ENCODE results near the gene HS3ST4. TPM values are rescaled to one million over a fixed set of nuclear protein-coding genes. Genes with fewer than 3 reads are reported as not detected.

HS3ST4 gene
- total and polyA plus RNA-seq, 2 donors = 0.19 to 1.3 TPM

DNA sequence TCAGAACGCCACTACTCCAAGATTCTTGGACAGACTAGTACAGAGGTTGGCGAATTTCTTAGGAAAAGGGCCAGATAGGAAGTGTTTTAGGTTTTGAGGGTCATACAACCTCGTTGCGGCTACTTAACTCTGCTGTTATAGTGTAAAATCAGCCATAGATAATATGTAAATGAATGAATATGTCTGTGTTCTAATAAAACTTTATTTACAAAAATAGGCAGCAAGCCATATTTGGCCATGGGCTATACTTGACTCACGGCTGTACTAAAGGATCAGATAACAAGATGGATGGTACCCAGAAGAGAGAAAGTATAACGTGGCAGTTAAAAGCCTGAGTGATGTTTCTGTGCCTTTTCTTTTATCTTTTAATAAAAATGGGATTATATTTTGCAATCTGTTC lies 125.5 kb downstream of the HS3ST4 start:
- Histone ChIP-seq H3K36me3 (ENCODE audit: insufficient read depth) (no peaks in the 10 kb centered on the region), H3K4me1 (ENCODE audit: insufficient read depth) (no peaks in the 10 kb centered on the region), H3K27ac (ENCODE audit: low read depth) (no peak overlapping the region), H3K4me3 (ENCODE audit: low read depth, low read length) (no peak overlapping the region)
- no peak for DNase-seq (ENCODE audit: extremely low spot score)
- 78% methylated on average over 6 of the region's 6 CpGs for WGBS

DNA sequence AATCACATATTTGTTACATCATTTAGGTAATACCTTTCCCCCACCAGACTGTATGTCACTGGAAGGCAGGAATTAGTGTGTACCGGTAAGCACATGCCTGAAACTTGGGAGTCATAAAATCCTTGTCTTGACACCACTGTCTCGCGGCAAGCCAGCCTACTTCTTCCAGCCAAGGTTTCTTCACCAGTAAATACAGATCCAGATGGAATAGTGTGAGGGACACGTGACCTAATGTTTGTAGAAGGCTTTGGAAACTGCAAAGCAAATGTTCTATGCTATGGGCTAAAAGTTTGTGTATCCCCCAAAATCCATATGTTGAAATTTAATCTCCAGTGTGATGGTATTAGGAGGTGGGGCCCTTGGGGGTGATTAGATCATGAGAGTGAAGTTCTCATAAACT lies 126.1 kb downstream of the HS3ST4 start:
- Histone ChIP-seq H3K4me3 (ENCODE audit: low read depth, low read length) (no peak overlapping the region), H3K27ac (ENCODE audit: low read depth) (no peak overlapping the region), H3K4me1 (ENCODE audit: insufficient read depth) (no peaks in the 10 kb centered on the region), H3K36me3 (ENCODE audit: insufficient read depth) (no peaks in the 10 kb centered on the region)
- no peak for DNase-seq (ENCODE audit: extremely low spot score)
- WGBS = 84% methylated on average over 4 of the region's 4 CpGs

DNA sequence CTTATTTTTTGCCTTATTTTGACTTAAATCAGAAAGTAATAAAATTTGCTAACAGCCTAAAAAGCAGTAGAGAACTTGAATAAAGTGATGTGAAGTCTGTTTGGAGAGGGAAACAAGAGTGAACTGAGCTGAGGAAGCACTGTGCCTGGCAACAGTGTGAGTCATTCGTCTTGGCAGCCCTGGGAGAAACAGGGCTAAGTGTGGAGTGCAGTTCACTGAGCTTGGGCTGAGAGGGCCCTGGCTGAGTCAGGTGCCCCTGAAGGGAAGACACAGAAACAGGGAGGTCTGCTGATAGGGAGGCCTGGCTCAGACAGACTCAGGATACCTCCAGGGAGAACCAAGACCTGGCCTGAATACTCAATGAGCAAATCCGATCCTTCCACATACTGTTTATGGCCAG lies 132.1 kb downstream of the HS3ST4 start:
- Histone ChIP-seq H3K27ac (ENCODE audit: low read depth) (no peak overlapping the region), H3K36me3 (ENCODE audit: insufficient read depth) (no peaks in the 10 kb centered on the region), H3K4me1 (ENCODE audit: insufficient read depth) (no peaks in the 10 kb centered on the region), H3K4me3 (ENCODE audit: low read depth, low read length) (no peak overlapping the region)
- no peak for DNase-seq (ENCODE audit: extremely low spot score)
- 62% methylated on average over 2 of the region's 2 CpGs for WGBS

DNA sequence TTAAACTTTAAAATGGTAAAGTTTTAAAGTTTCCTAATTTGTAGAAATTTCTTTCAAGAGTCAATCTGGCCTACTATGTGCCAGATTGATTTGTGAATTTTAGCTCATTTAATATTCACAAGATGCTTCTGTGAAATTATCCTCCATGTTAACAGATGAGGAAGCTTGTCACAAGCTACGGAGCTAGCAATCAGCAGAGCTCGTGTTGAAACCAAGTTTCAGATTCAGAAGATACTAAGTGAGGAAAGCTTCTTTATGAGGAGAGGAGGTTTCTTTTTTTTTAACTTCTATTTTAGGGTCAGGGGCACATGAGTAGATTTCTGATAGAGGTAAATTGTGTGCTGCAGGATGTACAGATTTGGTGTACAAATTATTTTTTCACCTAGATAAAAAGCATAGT lies 135.9 kb downstream of the HS3ST4 start:
- no peak for DNase-seq (ENCODE audit: extremely low spot score)
- no peak overlapping the region for H3K4me3 ChIP-seq (ENCODE audit: low read depth, low read length)
- WGBS = 63% methylated on average over 2 of the region's 2 CpGs
- no peak overlapping the region for H3K27ac ChIP-seq (ENCODE audit: low read depth)
- no peaks in the 10 kb centered on the region for H3K4me1 ChIP-seq (ENCODE audit: insufficient read depth)
- H3K36me3 ChIP-seq (ENCODE audit: insufficient read depth) = no peaks in the 10 kb centered on the region

DNA sequence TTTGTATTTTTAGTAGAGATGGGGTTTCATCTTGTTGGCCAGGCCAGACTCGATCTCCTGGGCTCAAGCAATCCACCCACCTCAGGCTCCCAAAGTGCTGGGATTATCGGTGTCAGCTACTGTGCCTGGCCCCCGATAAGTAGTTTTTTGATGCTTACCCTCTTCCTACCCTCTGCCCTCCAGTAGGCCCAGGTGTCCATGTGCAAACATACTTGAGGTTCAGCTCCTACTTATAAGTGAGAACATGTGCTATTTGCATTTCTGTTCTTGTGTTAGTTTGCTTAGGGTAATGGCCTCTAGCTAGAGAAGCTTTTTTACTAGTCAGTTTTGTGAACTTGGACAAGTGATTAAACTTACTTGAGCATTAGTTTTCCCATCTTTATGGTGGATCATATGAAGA lies 136.8 kb downstream of the HS3ST4 start:
- Histone ChIP-seq H3K4me1 (ENCODE audit: insufficient read depth) (no peaks in the 10 kb centered on the region), H3K36me3 (ENCODE audit: insufficient read depth) (no peaks in the 10 kb centered on the region), H3K4me3 (ENCODE audit: low read depth, low read length) (no peak overlapping the region), H3K27ac (ENCODE audit: low read depth) (no peak overlapping the region)
- 93% methylated on average over 3 of the region's 3 CpGs for WGBS
- no peak for DNase-seq (ENCODE audit: extremely low spot score)

DNA sequence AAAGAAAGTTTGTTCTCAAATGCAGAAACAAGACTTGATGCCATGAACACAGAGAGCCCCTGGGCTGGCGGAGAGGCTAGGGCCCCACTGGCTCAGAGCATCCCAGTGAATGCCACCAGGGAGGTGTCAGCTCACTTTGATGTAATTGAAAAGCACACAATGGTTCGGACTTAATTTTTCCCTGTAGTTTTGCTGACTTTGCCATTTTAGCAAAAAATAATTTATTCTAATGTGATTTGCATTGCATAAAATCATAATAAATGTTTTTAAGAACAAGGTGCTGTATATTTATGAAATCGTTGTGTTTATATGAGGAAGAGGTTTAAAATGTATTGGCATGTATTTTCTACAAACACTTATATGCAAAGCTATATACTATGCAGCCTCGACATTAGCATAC lies 140.5 kb downstream of the HS3ST4 start:
- Histone ChIP-seq H3K4me1 (ENCODE audit: insufficient read depth) (no peaks in the 10 kb centered on the region), H3K36me3 (ENCODE audit: insufficient read depth) (no peaks in the 10 kb centered on the region), H3K27ac (ENCODE audit: low read depth) (no peak overlapping the region), H3K4me3 (ENCODE audit: low read depth, low read length) (no peak overlapping the region)
- DNase-seq (ENCODE audit: extremely low spot score) = no peak
- 82% methylated on average over 4 of the region's 4 CpGs for WGBS

DNA sequence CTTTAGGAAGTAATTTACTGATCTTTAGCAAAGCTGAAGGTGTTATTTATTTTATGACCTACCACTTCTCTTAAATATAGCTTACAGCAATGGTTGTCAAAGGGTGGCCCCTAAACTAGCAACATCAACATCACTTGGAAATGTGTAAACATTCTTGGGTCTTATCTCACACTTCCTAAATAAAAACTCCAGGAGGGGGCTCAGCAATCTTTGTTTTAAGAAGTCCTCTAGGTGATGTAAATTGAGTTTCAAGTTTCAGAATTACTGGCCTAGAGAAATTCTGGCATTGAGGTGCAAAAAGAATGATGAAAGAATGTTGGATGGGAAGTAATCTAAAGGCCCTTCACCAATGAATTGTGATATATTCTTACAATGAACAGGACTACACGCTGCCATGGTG lies 142.3 kb downstream of the HS3ST4 start:
- WGBS = 75% methylated on average over 1 of the region's 1 CpG
- DNase-seq (ENCODE audit: extremely low spot score) = no peak

DNA sequence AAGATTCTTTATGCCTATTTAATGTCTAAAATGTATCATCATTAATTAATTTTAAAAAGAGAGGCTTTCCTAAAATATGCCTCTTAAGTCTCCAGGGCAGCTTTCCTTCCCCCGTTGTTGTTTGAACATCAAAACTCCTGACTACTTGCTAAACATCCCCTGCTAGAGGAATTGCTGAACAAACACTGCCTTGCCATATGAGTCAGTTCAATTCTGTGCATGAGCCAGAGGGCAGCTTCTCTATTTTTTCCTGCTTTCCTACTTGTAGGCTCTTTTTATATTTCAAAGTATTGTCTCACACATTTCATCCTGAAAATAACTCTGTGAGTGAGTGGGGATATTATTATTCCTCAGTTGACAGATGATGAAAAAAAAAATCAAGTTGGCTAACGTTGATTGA lies 143.4 kb downstream of the HS3ST4 start:
- Histone ChIP-seq H3K4me1 (ENCODE audit: insufficient read depth) (no peaks in the 10 kb centered on the region), H3K36me3 (ENCODE audit: insufficient read depth) (no peaks in the 10 kb centered on the region), H3K4me3 (ENCODE audit: low read depth, low read length) (no peak overlapping the region), H3K27ac (ENCODE audit: low read depth) (no peak overlapping the region)
- WGBS = 55% methylated on average over 2 of the region's 2 CpGs
- no peak for DNase-seq (ENCODE audit: extremely low spot score)

More for the DNA sequence above, 142.3 kb downstream of the HS3ST4 start:
- no peak overlapping the region for H3K27ac ChIP-seq (ENCODE audit: low read depth)
- H3K36me3 ChIP-seq (ENCODE audit: insufficient read depth) = no peaks in the 10 kb centered on the region
- no peak overlapping the region for H3K4me3 ChIP-seq (ENCODE audit: low read depth, low read length)
- H3K4me1 ChIP-seq (ENCODE audit: insufficient read depth) = no peaks in the 10 kb centered on the region

DNA sequence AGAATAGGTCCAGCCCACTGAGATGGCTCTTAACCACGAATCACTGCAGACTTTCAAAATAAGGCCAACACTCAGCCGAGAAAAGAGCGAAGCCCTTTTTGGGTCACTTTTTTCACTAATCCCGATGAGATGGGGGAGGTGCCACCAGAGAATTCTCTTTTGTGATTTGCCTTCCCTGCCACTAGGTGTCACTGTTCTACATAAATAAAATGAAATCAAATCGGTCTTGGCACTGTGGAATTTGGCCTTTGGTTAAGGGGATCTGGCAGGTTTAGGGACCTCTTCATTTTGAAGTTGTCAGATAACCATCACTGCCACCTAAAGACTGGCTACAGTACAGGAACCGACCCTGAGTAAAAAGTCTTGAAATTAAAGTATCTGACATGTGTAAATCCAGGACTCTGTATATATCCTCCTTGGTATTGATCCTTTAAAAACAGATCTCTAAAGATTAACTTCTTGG lies 147.0 kb downstream of the HS3ST4 start:
- no peaks in the 10 kb centered on the region for H3K36me3 ChIP-seq (ENCODE audit: insufficient read depth)
- 4% methylated on average over 6 of the region's 6 CpGs for WGBS
- H3K4me3 ChIP-seq (ENCODE audit: low read depth, low read length) = no peak overlapping the region
- peak; percentile 15 for DNase-seq (ENCODE audit: extremely low spot score)
- no peak overlapping the region for H3K27ac ChIP-seq (ENCODE audit: low read depth)
- H3K4me1 ChIP-seq (ENCODE audit: insufficient read depth) = no peaks in the 10 kb centered on the region

DNA sequence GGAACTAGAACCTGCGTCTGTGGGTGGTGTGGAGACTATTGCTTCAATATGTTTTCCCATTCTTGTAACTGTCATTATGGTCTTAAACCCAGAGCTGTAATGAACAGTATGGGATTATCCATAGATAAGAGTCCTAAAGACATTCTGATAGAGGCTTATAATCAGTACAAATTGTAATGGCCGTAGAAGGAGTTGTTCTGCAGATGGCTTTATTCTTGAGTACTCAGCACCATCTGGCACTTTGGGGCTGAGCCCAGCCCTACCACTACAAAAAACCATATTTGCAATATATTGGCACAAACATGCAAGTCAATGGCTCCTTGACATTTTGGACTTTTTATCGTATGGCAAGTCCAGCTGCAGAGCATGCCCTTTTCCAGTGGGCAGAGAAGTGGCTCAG lies 150.0 kb downstream of the HS3ST4 start:
- Histone ChIP-seq H3K4me1 (ENCODE audit: insufficient read depth) (no peaks in the 10 kb centered on the region), H3K27ac (ENCODE audit: low read depth) (no peak overlapping the region), H3K36me3 (ENCODE audit: insufficient read depth) (no peaks in the 10 kb centered on the region), H3K4me3 (ENCODE audit: low read depth, low read length) (no peak overlapping the region)
- 52% methylated on average over 3 of the region's 3 CpGs for WGBS
- no peak for DNase-seq (ENCODE audit: extremely low spot score)

DNA sequence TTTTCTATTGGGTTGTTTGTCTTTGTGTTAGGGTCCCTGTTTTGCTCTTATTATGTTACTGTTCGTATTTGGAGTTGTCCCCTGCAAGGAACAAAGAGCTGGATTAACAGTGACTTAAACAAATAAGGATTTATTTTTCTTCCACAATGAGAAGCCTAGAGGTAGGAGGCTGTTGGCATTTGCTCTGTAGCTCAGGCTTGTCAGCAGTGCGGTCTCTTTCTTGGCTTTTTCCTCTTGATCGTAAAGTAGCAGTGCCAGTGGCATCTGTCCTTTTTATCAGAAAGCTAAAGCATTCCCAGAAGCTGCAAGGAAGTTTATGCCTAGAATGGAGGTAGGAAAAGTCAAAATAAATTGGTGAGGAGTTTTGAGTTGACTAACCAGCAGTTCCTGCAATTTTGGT lies 154.1 kb downstream of the HS3ST4 start:
- no peak overlapping the region for H3K4me3 ChIP-seq (ENCODE audit: low read depth, low read length)
- WGBS = 45% methylated on average over 3 of the region's 3 CpGs
- no peaks in the 10 kb centered on the region for H3K36me3 ChIP-seq (ENCODE audit: insufficient read depth)
- DNase-seq (ENCODE audit: extremely low spot score) = no peak
- H3K27ac ChIP-seq (ENCODE audit: low read depth) = no peak overlapping the region
- H3K4me1 ChIP-seq (ENCODE audit: insufficient read depth) = no peaks in the 10 kb centered on the region

DNA sequence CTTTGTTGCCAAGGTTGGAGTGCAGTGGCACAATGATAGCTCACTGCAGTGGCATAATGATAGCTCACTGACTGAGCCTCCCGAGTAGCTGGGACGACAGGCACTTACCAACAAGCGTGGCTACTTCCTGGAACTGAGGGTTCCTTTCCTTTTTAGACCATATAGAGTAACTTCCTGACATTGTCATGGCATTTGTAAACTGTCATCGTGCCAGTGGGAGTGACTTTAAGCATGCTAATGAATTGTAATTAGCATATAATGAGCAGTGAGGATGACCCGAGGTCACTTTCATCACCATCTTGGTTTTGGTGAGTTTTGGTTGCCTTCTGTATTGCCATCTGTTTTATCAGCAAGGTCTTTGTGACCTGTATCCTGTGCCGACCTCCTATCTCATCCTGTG lies 162.4 kb downstream of the HS3ST4 start:
- no peak for DNase-seq (ENCODE audit: extremely low spot score)
- Histone ChIP-seq H3K4me3 (ENCODE audit: low read depth, low read length) (no peak overlapping the region), H3K36me3 (ENCODE audit: insufficient read depth) (no peaks in the 10 kb centered on the region), H3K27ac (ENCODE audit: low read depth) (no peak overlapping the region), H3K4me1 (ENCODE audit: insufficient read depth) (no peaks in the 10 kb centered on the region)
- WGBS = 45% methylated on average over 6 of the region's 6 CpGs

DNA sequence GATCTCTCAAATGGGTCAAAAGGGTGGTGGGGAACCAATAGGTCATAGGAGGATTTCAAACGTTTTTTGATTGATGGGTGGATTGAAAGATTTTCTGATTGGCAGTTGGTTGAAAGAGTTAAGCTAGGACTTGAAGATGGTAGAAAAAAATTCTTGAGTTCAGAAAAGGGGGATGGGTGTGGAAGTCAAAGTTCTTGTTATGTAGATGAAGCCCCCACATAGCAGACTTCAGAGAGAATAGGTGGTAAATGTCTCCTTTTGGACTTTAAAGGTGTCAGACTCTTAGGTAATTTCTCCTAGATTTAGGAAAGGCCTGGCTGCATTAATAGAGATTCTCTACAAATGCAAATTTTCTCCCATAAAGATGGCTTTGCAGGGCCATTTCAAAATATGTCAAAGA lies 163.3 kb downstream of the HS3ST4 start:
- Histone ChIP-seq H3K27ac (ENCODE audit: low read depth) (no peak overlapping the region), H3K4me1 (ENCODE audit: insufficient read depth) (no peaks in the 10 kb centered on the region), H3K36me3 (ENCODE audit: insufficient read depth) (no peaks in the 10 kb centered on the region), H3K4me3 (ENCODE audit: low read depth, low read length) (no peak overlapping the region)
- DNase-seq (ENCODE audit: extremely low spot score) = no peak
- 17% methylated on average over 1 of the region's 1 CpG for WGBS

DNA sequence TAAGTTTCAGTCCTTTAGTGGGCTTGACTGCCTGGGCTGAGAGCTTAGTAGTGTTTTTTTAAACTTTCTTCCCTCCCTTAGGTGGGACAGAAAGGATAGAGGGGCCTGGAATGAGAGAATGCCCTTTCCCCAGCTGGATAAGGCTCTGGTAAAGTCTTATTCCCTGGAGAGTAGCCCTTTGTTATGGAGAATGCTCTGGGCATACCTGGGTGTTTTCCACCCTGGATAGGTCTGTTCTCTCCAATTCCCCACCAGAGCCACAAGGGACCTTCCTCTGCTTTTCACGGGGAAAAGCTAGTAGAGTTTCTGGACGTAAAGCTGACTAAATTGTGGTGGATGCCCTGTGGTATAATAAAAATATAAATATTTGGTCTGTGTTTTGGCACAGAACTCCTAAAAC lies 164.1 kb downstream of the HS3ST4 start:
- 28% methylated on average over 2 of the region's 2 CpGs for WGBS
- Histone ChIP-seq H3K4me1 (ENCODE audit: insufficient read depth) (no peaks in the 10 kb centered on the region), H3K4me3 (ENCODE audit: low read depth, low read length) (no peak overlapping the region), H3K36me3 (ENCODE audit: insufficient read depth) (no peaks in the 10 kb centered on the region), H3K27ac (ENCODE audit: low read depth) (no peak overlapping the region)
- no peak for DNase-seq (ENCODE audit: extremely low spot score)

DNA sequence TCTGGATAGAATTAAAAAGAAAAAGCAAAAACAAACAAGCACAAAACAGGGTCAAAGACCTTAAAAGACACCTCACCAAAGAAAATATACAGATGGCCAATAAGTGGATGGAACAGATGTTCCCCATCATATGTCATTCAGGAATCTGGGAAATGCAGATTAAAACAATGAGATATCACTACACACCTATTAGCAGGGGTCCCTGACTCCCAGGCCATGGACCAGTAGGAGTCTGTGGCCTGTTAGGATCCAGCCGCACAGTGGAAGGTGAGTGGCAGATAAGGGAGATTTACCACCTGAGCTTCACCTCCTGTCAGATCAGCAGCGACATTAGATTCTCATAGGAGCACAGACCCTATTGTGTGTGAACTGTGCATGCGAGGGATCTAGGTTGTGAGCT lies 167.9 kb downstream of the HS3ST4 start:
- 86% methylated on average over 3 of the region's 3 CpGs for WGBS
- no peak overlapping the region for H3K27ac ChIP-seq (ENCODE audit: low read depth)
- H3K36me3 ChIP-seq (ENCODE audit: insufficient read depth) = no peaks in the 10 kb centered on the region
- no peak overlapping the region for H3K4me3 ChIP-seq (ENCODE audit: low read depth, low read length)
- H3K4me1 ChIP-seq (ENCODE audit: insufficient read depth) = no peaks in the 10 kb centered on the region
- no peak for DNase-seq (ENCODE audit: extremely low spot score)

All from urinary bladder (tissue), 4 donors.